ENCODE data around the gene PFKL.

Gene PFKL

DNA sequence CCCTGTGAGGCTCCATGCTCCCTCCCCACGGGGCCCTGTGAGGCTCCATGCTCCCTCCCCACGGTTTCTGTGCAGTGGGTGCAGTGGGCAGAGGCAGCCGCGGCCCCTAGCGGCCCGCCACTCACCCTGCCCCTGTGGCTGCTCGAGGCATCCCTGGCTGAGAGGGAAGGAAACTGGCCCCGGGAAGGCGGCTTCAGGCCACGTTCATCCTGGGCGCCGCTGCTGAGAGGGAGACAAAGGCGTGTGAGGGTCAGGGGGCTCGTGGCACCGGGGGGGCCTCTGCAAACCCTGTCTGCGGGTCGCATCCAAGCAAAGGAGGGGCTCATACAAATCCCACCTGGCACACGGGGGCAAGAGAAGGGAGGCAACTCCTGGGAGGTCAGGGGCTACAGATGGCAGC is 30.8 kb downstream of the PFKL start:
- no peak overlapping the region for H3K4me3 ChIP-seq (ENCODE audit: low read length)
- TF ChIP-seq, protein P1, sequence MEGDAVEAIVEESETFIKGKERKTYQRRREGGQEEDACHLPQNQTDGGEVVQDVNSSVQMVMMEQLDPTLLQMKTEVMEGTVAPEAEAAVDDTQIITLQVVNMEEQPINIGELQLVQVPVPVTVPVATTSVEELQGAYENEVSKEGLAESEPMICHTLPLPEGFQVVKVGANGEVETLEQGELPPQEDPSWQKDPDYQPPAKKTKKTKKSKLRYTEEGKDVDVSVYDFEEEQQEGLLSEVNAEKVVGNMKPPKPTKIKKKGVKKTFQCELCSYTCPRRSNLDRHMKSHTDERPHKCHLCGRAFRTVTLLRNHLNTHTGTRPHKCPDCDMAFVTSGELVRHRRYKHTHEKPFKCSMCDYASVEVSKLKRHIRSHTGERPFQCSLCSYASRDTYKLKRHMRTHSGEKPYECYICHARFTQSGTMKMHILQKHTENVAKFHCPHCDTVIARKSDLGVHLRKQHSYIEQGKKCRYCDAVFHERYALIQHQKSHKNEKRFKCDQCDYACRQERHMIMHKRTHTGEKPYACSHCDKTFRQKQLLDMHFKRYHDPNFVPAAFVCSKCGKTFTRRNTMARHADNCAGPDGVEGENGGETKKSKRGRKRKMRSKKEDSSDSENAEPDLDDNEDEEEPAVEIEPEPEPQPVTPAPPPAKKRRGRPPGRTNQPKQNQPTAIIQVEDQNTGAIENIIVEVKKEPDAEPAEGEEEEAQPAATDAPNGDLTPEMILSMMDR (conservative IDR thresholded peaks at IDR 0.05; ENCODE audit: low read length) = no peak
- no peak for DNase-seq (ENCODE audit: low read depth)

DNA sequence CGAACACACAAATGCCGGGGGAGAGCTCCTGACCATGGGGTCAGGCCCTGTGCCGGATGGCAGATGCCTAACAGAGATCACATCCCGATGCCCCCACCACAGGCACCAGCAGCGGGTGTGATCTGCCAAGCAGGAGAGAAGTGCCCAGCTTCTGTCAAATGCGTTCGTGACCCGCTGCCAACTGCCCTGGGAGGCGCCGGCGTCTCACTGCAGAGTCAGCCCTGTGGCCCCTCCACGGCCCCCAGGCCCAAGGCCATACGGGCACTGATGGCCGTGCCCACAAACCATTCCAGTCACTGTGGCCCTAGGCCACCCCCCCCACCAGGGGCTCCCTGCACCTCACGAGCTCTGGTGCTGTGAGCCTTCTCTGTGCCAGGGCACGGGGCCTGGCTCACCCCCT is 31.4 kb downstream of the PFKL start:
- no peak for DNase-seq (ENCODE audit: low read depth)
- TF ChIP-seq, protein P1 (conservative IDR thresholded peaks at IDR 0.05; ENCODE audit: low read length) = no peak

DNA sequence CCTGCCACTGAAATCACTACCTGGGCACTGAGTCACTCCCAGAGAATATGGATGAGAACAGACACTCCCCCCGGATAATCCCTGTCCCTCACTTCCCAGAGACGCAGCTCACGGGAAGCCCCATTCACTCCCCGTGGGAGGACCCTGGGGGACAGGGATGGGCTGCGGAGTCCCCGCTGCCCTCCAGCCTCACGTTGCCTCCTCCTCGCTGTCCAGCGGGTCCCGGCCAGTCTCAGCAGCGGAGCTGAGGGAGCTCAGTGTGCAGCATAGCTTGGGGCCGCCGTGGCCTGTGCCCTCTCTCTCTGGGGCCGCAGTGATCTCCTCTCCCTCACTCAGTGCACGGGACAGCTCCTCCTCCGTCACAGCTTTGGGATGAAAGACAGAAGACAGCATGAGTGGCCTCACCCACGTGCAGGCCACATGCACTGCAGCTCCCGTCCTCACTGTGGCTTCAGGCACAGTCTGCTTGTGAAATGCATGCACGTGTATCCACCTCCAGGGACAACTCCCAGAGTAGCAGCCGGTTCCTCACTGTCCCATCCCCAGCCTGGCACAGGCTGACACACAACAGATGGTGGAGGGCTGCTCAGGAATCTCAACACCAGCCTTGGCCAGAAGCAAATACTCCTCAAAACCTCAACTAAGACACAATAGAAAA is 31.9 kb downstream of the PFKL start:
- peak; percentile 47 for DNase-seq (ENCODE audit: low read depth)
- TF ChIP-seq, protein P1 (conservative IDR thresholded peaks at IDR 0.05; ENCODE audit: low read length) = no peak
- H3K4me3 ChIP-seq (ENCODE audit: low read length) = no peak overlapping the region

More for the DNA sequence above, 31.4 kb downstream of the PFKL start:
- no peak overlapping the region for H3K4me3 ChIP-seq (ENCODE audit: low read length)

DNA sequence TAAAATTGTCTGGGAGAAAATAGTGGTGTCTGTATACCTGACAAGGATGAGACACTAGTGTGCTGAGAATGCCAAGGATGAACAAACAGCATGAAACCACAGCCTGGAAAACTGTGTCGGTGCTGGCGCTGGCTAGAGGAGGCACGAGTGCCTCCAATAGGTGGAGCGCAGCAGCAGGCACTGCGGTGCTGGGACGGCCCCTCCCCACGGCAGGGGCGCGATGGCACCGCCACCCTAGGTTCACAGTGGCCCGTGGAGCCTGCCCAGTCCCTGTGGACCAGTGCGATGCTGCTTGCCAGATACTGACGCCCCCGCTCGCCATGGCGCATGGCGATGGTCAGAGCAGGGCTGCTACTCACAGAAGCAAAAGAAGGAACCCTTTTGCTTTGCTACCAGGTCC is 32.5 kb downstream of the PFKL start:
- no peak for DNase-seq (ENCODE audit: low read depth)
- no peak overlapping the region for H3K4me3 ChIP-seq (ENCODE audit: low read length)
- TF ChIP-seq, protein P1 (conservative IDR thresholded peaks at IDR 0.05; ENCODE audit: low read length) = no peak

DNA sequence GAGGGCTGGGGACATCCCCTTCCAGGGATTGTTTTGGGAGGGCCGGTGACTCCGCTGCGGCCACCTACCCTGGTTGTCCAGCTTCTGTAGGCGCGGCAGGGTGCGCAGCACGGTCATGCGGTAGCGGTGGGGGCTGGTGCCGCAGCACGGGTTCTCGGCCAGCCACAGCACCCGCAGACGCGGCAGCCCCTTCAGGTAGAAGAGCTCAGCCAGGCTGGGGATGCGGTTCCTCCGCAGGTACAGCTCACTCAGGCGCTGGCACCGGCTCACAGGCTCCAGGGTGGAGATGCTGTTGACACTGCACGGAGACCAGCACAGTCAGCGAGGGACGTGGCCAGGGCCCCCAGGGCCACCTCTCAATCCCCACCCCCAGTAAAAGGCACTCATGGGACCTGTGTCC is 33.1 kb downstream of the PFKL start:
- no peak for DNase-seq (ENCODE audit: low read depth)
- no peak overlapping the region for H3K4me3 ChIP-seq (ENCODE audit: low read length)
- TF ChIP-seq, protein P1 (conservative IDR thresholded peaks at IDR 0.05; ENCODE audit: low read length) = no peak

DNA sequence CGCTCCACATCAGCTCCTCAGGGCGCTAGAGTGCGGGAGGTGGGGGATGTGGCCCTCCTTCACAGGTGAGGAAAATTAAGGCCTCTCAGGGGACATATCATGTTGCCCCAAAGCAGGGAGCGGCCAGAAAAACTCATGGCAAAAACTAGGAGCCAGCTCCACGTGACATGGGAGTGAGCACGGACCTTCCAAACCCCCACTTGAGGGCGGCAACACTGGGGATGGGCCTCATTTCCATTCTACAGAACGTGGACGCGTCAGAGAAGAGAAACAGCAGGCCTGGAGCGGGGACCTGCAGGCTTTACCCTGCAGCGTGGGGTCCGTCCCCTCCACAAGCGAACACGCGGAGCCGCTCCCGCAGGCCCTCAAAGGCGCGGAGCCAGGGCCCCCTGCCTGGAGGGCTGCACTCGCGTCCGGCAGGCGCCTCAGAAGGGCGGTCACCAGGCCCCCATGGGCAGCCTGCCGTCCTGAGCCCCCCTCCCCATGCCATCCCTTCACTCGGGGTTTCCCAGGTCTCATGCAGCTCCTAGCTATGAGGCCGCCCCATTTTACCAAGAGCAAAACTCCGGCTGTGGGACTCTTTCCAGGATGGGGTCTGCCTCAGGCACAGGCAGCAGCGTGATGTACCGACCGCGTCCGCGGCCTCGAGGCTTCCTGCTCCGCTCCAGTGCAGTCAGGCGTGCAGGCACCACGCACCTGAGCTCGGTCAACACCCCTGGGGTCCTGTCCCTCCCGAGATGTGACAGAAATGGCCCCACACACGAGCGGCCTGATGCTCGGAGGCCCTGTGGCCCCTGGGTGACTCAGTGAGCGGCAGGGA is 33.9 kb downstream of the PFKL start:
- TF ChIP-seq, protein P1 (conservative IDR thresholded peaks at IDR 0.05; ENCODE audit: low read length) = no peak
- no peak overlapping the region for H3K4me3 ChIP-seq (ENCODE audit: low read length)
- DNase-seq (ENCODE audit: low read depth) = no peak

Measured in AG10803 (cell line).